ENCODE results near the gene TTC9B.

DNA sequence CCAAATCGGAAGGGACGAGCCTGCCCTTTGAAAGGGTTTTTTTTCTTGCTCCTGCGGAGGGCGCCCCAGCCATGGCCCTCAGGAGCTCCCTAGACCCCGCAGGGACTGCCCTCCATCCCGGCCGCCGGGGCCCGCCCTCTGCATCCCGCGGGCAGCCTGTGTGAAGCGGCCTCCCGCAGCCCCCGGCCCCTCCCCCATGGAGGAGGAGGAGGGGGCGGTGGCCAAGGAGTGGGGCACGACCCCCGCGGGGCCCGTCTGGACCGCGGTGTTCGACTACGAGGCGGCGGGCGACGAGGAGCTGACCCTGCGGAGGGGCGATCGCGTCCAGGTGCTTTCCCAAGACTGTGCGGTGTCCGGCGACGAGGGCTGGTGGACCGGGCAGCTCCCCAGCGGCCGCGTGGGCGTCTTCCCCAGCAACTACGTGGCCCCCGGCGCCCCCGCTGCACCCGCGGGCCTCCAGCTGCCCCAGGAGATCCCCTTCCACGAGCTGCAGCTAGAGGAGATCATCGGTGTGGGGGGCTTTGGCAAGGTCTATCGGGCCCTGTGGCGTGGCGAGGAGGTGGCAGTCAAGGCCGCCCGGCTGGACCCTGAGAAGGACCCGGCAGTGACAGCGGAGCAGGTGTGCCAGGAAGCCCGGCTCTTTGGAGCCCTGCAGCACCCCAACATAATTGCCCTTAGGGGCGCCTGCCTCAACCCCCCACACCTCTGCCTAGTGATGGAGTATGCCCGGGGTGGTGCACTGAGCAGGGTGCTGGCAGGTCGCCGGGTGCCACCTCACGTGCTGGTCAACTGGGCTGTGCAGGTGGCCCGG is 26.1 kb downstream of the TTC9B start:
- TF ChIP-seq MAFK (IDR thresholded peaks at IDR 0.05; ENCODE audit: low read depth, low read length) = no peak
- no peak for TF ChIP-seq POLR2A (IDR thresholded peaks at IDR 0.05; ENCODE audit: control extremely low read depth in 1 of 2, low read depth in 2 of 2, low read length in 2 of 2)
- no peak for TF ChIP-seq EZH2 (IDR thresholded peaks at IDR 0.05; ENCODE audit: low read depth, low read length, severe bottlenecking)
- TF ChIP-seq RNF2 (IDR thresholded peaks at IDR 0.05; ENCODE audit: borderline replicate concordance, low read depth, low read length, missing control alignments, poor library complexity, severe bottlenecking) = no peak
- TF ChIP-seq TCF12 (IDR thresholded peaks at IDR 0.05; ENCODE audit: low read depth, low read length) = no peak
- no peak for TF ChIP-seq CBX5 (IDR thresholded peaks at IDR 0.05; ENCODE audit: low read depth, low read length)
- TF ChIP-seq, protein P1, sequence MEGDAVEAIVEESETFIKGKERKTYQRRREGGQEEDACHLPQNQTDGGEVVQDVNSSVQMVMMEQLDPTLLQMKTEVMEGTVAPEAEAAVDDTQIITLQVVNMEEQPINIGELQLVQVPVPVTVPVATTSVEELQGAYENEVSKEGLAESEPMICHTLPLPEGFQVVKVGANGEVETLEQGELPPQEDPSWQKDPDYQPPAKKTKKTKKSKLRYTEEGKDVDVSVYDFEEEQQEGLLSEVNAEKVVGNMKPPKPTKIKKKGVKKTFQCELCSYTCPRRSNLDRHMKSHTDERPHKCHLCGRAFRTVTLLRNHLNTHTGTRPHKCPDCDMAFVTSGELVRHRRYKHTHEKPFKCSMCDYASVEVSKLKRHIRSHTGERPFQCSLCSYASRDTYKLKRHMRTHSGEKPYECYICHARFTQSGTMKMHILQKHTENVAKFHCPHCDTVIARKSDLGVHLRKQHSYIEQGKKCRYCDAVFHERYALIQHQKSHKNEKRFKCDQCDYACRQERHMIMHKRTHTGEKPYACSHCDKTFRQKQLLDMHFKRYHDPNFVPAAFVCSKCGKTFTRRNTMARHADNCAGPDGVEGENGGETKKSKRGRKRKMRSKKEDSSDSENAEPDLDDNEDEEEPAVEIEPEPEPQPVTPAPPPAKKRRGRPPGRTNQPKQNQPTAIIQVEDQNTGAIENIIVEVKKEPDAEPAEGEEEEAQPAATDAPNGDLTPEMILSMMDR (IDR thresholded peaks at IDR 0.05; ENCODE audit: control extremely low read depth in 1 of 3, insufficient read depth in 1 of 3, low read depth in 1 of 3, low read length in 3 of 3) = peak; percentile 23 to 34 (median 25); a peak in 3 of 4 replicates
- TF ChIP-seq RXRA (IDR thresholded peaks at IDR 0.05; ENCODE audit: insufficient read depth, low read depth, low read length) = no peak
- TF ChIP-seq NRF1 (IDR thresholded peaks at IDR 0.05; ENCODE audit: low read depth, low read length) = no peak
- peak in 1 of 2 experiments; percentile 13; a peak in 1 of 3 replicates for TF ChIP-seq EP300 (IDR thresholded peaks at IDR 0.05; ENCODE audit: borderline replicate concordance in 1 of 2, low read depth in 2 of 2, low read length in 2 of 2)
- no peak for TF ChIP-seq KDM1A (IDR thresholded peaks at IDR 0.05; ENCODE audit: borderline replicate concordance, low read length)
- TF ChIP-seq KDM5A (IDR thresholded peaks at IDR 0.05; ENCODE audit: low read length) = no peak
- TF ChIP-seq CREB1 (IDR thresholded peaks at IDR 0.05) = no peak; the same call in 1 of the 2 replicates
- TF ChIP-seq CEBPB (IDR thresholded peaks at IDR 0.05; ENCODE audit: low read depth, low read length) = no peak

All from H1 (cell line).